ENCODE results near the gene FZD10. TPM values are rescaled to one million over a fixed set of nuclear protein-coding genes. Genes with fewer than 3 reads are reported as not detected.

Gene FZD10
- total and polyA plus RNA-seq, 2 experiments from 2014 or later, result 0.15 TPM; not detected in 1

- no peaks in the 10 kb centered on the region for H3K4me1 ChIP-seq (ENCODE audit: low read depth)
- H3K4me3 ChIP-seq, result no peak overlapping the region
- H3K27ac ChIP-seq, result no peak overlapping the region
- no peak for TF ChIP-seq CTCF (IDR thresholded peaks at IDR 0.05; ENCODE audit: low read depth, low read length)
- H3K9me3 ChIP-seq (ENCODE audit: low read depth), result no peaks in the 10 kb centered on the region
- no peaks in the 10 kb centered on the region for H3K36me3 ChIP-seq
- no peak for DNase-seq (ENCODE audit: low read depth in 1 of 2, low spot score in 1 of 2)
- H3K27me3 ChIP-seq, result peaks cover 49% of the 10 kb centered on the region
Measured at GRCh38 chr12:130199581-130200390, 37.5 kb downstream of the FZD10 start.

- Histone ChIP-seq H3K36me3 (no peaks in the 10 kb centered on the region), H3K9me3 (ENCODE audit: low read depth) (no peaks in the 10 kb centered on the region), H3K27ac (no peak overlapping the region), H3K4me1 (ENCODE audit: low read depth) (no peaks in the 10 kb centered on the region), H3K4me3 (no peak overlapping the region), H3K27me3 (peaks cover 42% of the 10 kb centered on the region)
- DNase-seq (ENCODE audit: low read depth in 1 of 2, low spot score in 1 of 2), result no peak
- no peak for TF ChIP-seq CTCF (IDR thresholded peaks at IDR 0.05; ENCODE audit: low read depth, low read length)
Measured at GRCh38 chr12:130200445-130200844, 38.2 kb downstream of the FZD10 start.

GRCh38 chr12:130201037-130201436 lies 38.8 kb downstream of the FZD10 start:
- peaks cover 37% of the 10 kb centered on the region for H3K27me3 ChIP-seq
- no peak overlapping the region for H3K4me3 ChIP-seq
- H3K36me3 ChIP-seq, result no peaks in the 10 kb centered on the region
- no peak overlapping the region for H3K27ac ChIP-seq
- no peaks in the 10 kb centered on the region for H3K9me3 ChIP-seq (ENCODE audit: low read depth)
- no peaks in the 10 kb centered on the region for H3K4me1 ChIP-seq (ENCODE audit: low read depth)
- DNase-seq (ENCODE audit: low read depth in 1 of 2, low spot score in 1 of 2), result no peak
- no peak for TF ChIP-seq CTCF (IDR thresholded peaks at IDR 0.05; ENCODE audit: low read depth, low read length)

GRCh38 chr12:130202201-130202600 lies 39.9 kb downstream of the FZD10 start:
- no peaks in the 10 kb centered on the region for H3K4me1 ChIP-seq (ENCODE audit: low read depth)
- no peak overlapping the region for H3K27ac ChIP-seq
- no peaks in the 10 kb centered on the region for H3K36me3 ChIP-seq
- H3K9me3 ChIP-seq (ENCODE audit: low read depth), result no peaks in the 10 kb centered on the region
- TF ChIP-seq CTCF (IDR thresholded peaks at IDR 0.05; ENCODE audit: low read depth, low read length), result no peak
- peaks cover 27% of the 10 kb centered on the region for H3K27me3 ChIP-seq
- DNase-seq (ENCODE audit: low read depth in 1 of 2, low spot score in 1 of 2), result no peak
- H3K4me3 ChIP-seq, result no peak overlapping the region

GRCh38 chr12:130203151-130203550 lies 40.9 kb downstream of the FZD10 start:
- Histone ChIP-seq H3K4me1 (ENCODE audit: low read depth) (no peaks in the 10 kb centered on the region), H3K27ac (no peak overlapping the region), H3K36me3 (no peaks in the 10 kb centered on the region), H3K4me3 (no peak overlapping the region), H3K27me3 (peaks cover 25% of the 10 kb centered on the region), H3K9me3 (ENCODE audit: low read depth) (no peaks in the 10 kb centered on the region)
- no peak for TF ChIP-seq CTCF (IDR thresholded peaks at IDR 0.05; ENCODE audit: low read depth, low read length)
- DNase-seq (ENCODE audit: low read depth in 1 of 2, low spot score in 1 of 2), result no peak

Measured in cardiac muscle cell (in vitro differentiated cells and primary cell).